Cortex of kidney (tissue), 1 donor: Measurements from ENCODE around the gene GNAI3.

ENCODE experiments used
- DNase-seq: peaks from one replicate; lab custom pipeline; 2025; lab: John Stamatoyannopoulos, UW

The GNAI3 gene

DNA sequence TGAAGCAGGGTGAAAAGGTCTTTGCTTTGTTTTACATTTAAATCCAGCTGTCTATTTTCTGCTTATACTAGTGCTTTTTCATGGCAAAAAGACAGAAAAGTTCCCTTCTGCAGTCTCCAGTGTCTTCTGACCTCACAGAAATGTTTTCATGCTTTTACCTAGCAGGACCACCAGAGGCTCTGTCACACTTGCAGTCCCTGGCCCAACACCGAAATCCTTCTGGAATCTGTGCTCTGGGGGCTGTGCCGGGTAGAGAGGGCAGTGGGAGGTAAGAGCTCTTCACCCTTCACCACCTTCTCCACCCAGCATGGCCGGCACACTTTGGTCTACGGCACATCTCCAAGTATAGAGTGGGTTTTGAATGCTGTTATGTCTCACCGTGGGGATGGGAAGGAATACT lies 50.2 kb downstream of the GNAI3 start:
- no peak for DNase-seq

DNA sequence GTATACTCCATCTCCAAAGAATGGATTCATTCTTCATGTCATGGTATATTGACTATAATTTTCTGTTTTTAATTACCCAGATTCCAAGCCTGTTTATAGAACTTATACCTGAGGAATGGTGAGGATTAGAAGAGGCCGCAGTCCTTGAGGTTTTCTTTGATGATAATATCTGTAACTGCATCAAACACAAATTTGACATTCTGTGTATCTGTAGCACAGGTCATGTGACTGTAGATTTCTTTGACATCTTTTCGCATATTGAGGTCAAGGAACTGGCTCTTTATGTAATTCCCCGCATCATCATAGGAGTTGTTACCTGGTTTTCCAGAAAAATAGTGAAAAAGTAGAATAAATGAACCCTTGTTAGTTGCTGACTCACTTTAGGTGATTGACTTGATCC lies 54.8 kb downstream of the GNAI3 start:
- DNase-seq = no peak

DNA sequence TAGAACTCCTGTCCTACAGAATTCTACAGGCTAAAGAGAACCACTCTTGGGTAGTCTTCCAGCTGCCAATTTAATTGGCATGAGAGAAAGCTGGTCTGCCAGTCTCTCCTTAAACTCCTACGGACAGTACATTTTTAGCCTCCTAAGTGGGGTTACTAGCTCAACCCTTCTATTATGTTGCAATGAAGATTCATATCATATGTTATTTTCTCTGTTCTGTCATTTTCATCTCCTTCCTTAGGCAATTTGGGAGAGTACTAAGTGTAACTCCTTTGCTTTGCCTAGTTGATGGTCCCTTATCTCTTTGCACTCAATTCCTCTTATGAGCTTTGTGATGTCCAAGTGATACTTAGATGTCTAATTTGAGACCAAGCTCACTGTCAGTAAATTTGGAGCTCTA lies 57.0 kb downstream of the GNAI3 start:
- no peak for DNase-seq

DNA sequence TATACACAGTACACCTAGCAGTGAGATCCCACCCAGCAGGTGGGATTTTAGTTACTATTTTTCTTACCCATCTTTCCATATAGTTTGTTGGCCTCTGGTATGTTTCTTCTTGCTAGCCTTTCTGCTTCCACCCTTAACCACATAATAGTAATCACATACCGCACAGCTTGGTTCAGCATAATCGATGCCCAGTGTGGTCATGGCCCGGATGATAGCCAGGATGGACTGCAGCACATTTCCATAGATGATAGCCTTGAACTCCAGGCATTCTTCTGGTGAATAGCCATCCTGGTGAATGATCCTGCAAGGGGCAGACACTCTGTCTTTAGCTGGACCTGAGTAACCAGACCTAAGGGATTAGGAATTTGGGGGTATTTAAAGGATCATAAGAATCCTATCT lies 61.5 kb downstream of the GNAI3 start:
- no peak for DNase-seq

DNA sequence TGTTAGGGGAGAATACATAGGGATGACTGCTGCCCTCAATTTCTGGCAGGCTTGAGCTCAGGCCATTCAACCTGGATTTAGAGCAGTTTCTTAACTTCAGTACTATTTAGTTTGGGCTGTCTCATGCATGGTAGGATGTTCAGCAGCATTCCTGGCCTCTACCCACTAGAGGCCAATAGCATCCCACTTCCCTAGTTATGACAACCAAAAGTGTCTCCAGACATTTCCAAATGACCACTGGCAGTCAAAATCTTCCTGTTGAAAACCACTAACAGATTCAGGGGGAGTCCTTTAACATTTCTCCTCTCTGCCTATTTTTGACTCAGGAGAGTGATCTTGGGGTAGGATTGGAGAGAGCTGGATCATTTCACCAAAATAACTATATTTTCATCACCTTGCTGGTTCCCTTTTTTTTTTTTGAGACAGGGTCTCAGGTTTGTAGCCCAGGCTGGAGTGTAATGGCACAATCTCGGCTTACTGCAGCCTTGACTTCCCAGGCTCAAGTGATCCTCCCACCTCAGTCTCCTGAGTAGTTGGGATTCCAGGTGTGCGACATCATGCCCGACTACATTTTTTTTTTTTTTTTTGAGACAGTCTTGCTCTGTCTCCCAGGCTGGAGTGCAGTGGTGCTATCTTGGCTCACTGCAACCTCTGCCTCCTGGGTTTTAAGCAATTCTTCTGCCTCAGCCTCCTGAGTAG lies 62.3 kb downstream of the GNAI3 start:
- DNase-seq = no peak

DNA sequence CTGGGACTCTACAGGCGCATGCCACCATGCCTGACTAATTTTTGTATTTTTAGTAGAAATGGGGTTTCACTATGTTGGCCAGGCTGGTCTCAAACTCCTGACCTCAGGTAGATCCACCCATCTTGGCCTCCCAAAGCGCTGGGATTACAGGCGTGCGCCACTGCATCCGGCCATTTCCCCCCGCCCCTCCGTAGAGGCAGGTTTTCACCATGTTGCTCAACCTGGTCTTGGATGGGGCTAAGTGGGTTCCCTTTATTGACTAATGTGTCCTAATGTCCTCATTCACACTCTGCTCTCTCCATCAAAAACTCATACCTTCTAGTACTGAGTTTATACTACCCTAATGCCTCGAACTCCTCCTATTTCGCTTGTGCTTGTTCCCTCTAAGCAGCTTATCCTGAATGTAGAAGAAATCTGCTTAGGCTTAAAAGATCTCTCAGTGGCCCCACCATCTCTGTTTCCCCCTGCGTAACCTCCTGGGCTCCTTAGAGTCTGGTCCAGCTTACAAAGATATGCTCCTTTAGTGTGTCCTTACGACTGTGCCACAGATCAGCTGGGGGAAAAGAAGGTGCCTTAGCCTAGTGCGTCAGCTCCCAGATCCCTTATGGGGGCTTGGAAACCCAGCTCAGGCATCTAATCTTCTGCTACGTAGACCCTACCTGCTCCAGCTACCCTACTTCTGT lies 63.0 kb downstream of the GNAI3 start:
- no peak for DNase-seq

DNA sequence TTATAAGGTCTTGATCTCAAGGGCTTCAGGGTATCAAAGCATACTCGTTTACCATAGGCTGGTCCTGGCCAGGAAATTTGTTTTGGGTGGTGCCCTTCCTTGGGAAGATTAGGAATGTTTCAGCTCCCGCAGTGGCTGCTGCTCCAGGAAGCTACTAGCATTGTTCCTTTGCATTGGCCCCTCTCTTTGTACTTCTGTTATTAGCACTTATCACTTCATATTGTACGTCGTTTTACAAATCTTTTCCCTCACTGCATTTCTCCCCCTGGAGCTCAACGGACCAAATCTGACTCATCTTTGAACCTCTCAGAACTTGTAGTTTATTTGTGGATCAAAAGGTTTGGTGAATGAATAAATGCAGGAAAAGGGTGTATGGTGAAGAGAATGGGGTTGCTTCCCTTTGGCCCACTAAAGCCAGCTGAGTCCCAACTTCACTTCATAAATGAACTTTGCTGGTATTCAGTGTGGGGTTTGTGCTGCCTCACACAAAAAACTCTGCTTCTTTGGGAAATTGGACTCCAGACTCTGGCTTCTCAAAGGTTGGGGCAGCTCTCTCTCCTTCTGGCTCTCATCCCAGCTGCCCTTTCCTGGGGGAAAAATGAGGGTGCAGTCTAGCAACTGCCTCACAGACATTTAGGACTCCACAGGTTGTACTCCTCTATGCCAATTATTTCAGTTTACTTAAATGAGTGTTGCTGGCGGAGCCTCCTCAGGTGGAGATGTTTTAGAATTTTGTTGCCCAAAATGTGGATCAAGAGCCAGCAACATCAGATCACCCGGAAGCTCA lies 65.1 kb downstream of the GNAI3 start:
- DNase-seq = no peak

DNA sequence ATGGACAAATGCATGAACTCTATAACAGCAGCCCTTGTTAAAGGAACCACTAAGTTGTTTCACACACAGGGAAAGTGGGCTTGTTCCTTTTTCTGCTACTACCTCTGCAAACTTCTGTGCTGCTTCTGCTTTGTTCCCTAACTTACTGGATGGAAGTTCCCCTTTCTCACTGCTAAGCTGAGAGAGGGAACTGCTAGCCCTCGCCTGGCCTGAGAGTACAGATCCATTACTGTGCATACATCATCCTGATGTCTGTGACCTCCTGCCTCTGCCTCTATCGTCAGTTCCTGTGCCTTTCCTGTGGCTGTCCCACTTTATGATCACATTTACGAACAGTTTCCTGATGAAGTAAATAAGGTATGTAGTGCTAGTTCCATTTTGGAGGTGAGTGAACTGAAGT lies 67.5 kb downstream of the GNAI3 start:
- no peak for DNase-seq

DNA sequence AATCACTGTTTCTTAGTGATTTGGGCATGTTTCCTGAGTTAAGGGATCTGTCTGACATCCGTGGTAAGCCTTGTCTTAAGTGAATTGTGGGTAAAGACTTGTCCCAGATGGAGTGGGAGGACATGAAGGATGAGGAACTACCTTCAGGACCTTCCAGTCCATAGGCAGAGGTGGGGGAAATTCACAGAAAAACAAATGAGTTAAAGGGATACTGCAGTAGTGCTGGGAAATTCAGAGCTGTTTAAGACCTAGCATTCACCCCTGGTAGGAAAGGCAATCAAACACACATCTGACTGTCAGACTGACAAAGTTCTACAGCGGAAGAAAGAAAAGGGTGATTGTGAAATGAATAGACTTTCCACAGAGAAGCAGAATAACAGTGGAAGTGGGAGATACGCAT lies 68.0 kb downstream of the GNAI3 start:
- no peak for DNase-seq

DNA sequence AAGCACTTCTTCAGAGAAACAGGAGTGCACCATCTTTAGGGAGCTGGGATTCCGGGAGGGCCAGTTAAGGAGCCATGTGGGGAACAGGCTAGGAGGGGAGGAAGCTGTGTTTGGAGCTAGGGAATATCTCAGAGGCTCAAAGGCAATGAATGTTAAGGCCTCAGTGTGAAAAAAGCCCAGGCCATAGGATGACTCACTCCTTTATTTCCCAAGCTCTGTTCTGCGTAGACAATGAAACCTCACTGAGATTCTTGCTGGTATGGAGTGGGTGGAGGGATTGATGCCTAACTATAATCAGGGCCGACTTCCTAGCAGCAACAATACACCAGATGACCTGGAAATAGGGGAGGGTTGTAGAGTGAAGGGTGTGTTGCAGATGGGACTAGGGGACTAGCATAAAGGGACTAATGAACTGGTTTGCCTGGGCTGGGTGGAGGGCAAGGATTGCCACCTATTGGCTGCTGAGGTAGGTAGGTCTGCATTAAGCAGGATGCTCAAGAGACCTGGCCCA lies 68.9 kb downstream of the GNAI3 start:
- no peak for DNase-seq

DNA sequence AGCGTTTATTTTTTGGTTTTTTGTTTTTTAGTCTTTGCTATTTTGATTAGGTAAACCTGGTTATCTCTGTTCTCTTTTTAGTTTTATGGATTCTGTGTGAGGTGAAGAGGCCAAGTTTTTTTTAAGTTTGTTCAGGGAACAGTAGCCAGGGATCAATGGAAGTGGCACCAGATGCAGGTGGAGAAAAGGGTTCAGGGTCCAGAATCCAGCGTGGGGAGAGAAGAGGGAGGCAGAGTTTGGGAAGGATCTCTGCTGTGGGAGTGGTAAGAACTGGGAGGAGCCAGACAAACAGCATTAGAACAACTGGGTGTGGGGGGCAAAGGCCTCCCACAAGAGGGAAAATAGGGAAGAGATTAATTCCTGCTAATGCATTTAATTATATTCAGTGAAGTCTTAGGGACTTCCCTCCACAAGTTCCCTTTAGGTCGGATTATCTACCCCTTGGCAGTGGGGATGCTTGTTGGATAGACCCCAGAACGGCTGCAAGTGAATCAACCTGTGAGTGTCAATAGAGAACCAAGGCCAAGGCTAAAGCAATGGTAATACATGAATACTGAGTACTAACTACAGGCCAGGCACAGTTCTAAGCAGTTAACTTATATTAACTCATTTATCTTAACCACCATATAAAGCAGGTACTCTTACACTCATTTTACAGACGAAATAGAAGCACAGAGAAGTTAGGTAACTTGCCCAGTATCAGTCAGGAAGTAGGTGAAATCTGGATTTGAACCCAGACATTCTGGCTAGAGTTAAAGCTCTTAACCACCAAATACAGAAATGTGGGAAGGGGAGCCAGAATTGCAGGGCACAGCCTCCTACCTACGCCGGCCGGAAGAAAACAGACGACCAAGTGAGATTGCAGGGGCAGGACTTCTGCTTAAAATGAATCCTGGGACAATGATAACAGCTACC lies 70.5 kb downstream of the GNAI3 start:
- DNase-seq = no peak

DNA sequence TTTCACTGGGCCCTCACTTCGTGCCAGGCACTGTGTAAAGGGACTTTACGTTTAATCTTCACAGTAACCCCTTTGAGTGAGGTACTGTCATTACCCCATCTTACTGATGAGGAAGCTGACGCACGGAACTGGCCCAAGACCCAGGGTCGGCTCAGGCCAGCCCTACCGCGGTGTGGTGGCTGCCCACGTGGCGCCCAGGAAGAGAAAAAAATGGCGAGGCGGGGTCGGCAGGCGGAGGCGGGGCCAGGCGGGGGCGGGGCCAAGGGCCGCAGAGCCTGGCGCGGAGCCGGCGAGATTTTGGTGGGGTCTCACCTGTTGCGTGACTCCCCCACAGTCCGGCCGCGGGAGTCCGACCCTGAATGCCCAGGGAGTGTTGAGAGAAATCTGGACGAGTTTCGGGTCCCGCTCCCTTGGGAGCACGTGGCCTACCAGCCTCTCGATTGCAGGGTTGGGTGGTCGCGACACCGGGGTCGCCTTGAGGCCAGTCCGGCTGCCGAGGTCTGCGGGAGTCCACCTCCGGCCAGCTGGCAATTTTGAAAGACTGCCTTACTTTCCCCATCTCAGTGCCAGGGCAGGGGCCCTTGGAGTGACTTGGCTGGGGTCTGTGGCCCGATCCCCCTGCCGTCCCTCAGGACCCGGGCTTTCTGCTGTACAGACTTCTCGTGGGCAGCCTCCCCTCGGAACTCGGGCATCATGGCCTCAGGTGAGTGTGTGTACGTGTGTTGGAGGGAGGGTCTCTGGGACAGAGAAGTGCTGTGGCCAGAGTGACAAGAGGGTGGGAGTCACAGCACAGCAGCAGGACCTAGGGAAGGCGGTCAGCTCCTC lies 71.4 kb downstream of the GNAI3 start, which contains the start of the genes AMPD2 and GNAT2:
Gene AMPD2 (plus strand): TSS at position 262 of the 825 bp plus-strand sequence. CDS start 1,339 bp downstream, outside the sequence.
Gene GNAT2 (minus strand): TSS at position 41 of the 825 bp plus-strand sequence. CDS start 6,746 bp downstream, outside the sequence.
- no peak for DNase-seq

DNA sequence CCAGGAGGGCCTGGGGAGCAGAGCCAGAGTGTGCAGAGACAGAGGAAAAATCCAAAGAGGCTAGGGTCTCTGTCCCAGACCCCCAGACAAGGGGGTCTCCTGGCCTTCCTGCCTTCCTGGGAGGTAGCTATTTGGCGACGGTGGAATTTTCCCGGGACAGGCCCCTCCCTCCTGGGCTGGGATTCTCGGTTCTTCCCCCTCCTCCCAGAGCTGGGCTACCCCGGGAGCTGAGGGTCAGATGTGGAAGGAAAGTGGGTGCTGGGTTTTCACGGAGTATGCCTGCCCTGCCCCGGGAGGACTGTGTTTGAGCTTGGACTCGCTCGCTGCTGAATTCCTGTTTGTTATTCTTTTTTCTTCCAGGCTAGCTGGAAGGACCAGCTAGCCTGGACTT lies 72.0 kb downstream of the GNAI3 start:
- no peak for DNase-seq

DNA sequence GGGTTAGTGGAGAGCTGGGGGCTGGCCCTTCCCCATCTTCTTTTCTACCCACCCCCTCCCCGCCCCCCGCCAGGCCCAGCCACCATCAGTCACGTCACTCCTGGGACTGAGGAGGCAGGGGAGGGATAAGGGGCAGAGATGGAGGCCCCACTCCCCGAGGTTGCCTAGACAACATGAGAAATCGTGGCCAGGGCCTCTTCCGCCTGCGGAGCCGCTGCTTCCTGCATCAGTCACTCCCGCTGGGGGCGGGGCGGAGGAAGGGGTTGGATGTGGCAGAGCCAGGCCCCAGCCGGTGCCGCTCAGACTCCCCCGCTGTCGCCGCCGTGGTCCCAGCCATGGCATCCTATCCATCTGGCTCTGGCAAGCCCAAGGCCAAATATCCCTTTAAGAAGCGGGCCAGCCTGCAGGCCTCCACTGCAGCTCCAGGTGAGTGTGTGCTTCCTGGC lies 72.4 kb downstream of the GNAI3 start:
- no peak for DNase-seq

DNA sequence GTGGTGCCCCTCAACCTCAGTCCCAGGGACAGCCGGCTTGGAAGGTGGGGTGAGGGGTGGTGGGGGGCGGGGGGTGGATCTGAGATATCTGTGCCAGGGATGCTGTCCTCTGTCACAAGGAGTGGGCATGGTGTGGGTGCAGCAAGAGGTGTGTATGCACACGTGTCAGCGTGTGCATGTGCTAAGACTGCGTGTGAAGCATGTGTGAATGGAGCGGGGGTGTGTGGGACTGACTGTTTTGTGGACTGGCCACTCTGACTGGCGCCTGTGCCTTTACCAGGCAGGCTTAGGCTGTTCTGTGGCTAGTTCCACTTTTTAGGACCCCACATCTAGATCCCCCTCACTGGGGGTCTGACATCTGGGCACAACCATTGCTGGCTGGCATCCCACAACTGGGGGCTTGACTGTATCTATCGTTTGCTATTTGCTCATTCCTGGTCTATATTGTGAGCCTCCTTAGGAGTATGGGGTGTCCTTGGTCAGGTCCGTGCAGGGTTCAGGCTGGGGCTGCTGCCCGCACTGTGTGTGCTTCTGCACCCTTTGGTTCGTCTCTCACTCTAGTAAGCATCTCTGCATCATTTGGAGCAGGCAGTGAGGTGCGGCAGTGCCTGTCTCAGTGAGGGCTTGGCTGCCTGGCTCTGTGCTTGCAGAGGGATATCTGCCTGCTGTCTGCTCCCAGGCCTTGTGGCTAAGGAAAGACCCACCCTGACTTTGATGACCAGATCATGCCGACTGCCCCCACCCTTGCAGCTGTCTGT lies 73.1 kb downstream of the GNAI3 start:
- no peak for DNase-seq

DNA sequence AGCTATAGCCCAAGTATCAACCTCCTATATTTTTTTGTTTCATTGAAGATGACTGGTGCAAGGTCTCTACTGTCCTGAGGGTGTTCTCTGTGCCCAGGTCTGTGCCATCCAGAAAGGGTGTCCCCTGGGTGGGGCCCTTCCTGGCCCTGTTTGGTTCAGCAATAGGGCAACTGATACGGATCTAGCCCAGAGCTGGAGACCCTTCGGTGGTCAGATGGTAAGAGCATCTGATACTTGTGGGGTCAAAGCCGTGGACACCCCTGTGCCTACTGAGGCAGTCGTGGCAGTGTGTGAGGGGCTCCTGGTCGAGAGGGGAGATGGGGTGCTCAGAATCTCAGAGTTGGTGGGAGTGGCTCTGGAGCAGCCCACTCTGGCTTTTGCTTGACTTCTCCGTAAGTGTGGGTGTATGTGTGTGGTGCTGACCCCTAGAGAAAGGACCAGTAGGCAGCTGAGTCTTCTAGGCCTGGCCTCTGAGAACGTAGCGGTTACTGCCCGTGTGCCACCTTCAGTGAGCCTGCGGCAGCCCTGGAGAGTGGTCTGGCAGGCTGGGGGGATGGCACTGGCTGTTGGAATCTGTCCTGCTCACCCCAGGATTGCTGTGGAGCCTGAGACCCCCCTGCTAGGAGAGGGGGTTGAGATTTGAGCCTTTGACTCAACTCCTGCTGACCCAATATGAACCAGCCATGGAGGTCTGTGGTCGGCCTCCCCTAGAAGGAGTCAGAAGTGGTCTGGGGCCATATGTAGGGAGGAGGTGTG lies 73.9 kb downstream of the GNAI3 start:
- DNase-seq = no peak

DNA sequence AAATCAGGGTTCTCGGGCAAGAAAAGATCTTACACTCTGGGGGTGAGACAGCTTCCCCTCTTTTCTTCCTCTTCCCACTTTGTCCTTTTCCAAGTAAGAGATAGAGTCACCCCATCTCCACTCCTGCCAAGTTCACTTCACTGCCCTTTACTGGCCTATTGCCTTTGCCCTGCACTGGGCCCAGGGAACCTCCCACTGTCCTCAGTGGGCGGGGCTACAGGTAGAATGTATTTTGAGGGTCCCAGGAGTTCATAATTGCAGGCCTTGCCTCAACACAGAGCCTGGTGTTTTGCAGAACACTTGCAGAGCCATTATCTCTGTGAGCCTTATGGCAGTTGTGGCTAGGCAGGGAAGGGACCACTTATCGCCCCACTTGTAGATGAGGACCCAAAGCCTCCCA lies 74.5 kb downstream of the GNAI3 start:
- no peak for DNase-seq

DNA sequence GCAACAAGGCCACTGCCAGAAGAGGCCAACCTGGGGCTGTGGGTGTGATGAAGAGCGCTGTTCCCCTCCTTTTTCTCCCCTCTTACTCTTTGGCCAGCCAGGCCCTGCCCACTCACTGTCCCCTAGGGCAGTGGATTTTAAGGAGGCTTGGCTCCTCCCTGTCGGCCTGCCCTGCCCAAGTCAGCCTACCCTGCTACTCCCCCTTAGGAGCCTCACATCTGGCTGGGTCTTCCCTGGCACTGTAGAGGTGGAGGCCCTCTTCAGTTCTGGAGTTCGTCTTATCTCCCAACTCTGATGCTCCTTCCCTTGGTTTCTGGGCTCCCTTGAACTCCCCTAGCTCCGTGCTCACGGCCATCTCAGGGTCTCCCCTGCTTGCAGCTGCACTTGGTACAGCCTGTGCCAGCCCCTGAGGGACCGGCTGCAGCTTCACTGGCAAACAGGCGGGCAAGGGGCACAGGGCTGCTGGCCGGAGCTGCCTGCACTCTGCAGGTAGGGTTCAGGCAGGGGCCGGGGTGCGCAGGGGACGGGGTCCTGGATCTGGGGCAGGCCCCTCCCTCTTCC lies 75.3 kb downstream of the GNAI3 start:
- no peak for DNase-seq
